GM12873 (cell line): ENCODE measurements around the gene COX14.

Experiments
- CTCF ChIP-seq: IDR thresholded peaks from 2 replicates; pipeline ENCODE4 v1.5.1; 2012; ENCODE audit warnings: low read depth, mild to moderate bottlenecking, moderate library complexity, low read length, control low read depth; ENCODE audit not compliant: insufficient read depth; ENCODE audit errors: missing control alignments

COX14 gene

GRCh38 chr12:50110762-50111351 lies 1.2 kb upstream of the COX14 start:
- TF ChIP-seq CTCF = peak; percentile 14

- no peak for TF ChIP-seq CTCF
These were observed 692 bp upstream of the COX14 start for GRCh38 chr12:50111395-50111692.

- no peak for TF ChIP-seq CTCF
These were observed 601 bp downstream of the COX14 start for GRCh38 chr12:50112456-50113218.

- no peak for TF ChIP-seq CTCF
These were observed 5.1 kb downstream of the COX14 start for GRCh38 chr12:50117057-50117622.

GRCh38 chr12:50119387-50119786 lies 7.4 kb downstream of the COX14 start:
- no peak for TF ChIP-seq CTCF

- no peak for TF ChIP-seq CTCF
These were observed 8.5 kb downstream of the COX14 start for GRCh38 chr12:50120521-50120920.

- no peak for TF ChIP-seq CTCF
These were observed 8.9 kb downstream of the COX14 start for GRCh38 chr12:50120953-50121352.
